ENCODE results near the gene ARHGAP5.

DNA sequence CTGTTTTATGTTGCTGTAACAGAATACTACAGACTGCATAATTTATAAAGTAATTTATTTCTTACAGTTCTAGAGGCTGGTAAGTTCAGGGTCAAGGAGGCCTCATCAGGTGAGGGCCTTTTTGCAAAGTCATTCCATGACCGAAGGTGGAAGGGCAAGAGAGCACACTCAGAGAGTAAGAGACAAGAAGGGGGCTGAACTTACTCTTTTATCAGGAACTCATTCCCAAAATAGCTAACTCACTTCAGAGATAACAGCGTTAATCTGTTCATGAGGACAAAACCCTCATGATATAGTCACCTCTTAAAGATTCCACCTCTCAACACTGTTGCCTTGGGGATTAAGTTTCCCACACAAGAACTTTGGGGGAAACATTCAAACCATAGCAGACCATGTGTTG, 73.3 kb downstream of the ARHGAP5 start:
- TF ChIP-seq, protein P1, sequence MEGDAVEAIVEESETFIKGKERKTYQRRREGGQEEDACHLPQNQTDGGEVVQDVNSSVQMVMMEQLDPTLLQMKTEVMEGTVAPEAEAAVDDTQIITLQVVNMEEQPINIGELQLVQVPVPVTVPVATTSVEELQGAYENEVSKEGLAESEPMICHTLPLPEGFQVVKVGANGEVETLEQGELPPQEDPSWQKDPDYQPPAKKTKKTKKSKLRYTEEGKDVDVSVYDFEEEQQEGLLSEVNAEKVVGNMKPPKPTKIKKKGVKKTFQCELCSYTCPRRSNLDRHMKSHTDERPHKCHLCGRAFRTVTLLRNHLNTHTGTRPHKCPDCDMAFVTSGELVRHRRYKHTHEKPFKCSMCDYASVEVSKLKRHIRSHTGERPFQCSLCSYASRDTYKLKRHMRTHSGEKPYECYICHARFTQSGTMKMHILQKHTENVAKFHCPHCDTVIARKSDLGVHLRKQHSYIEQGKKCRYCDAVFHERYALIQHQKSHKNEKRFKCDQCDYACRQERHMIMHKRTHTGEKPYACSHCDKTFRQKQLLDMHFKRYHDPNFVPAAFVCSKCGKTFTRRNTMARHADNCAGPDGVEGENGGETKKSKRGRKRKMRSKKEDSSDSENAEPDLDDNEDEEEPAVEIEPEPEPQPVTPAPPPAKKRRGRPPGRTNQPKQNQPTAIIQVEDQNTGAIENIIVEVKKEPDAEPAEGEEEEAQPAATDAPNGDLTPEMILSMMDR (IDR thresholded peaks at IDR 0.05; ENCODE audit: low read depth, low read length, poor library complexity, severe bottlenecking): no peak
- no peak for TF ChIP-seq EZH2phosphoT487 (IDR thresholded peaks at IDR 0.05; ENCODE audit: borderline replicate concordance, low read length)

Data from DOHH2 (cell line).